ENCODE results near the gene OBSCN. TPM values are rescaled to one million over a fixed set of nuclear protein-coding genes. Genes with fewer than 3 reads are reported as not detected.

The OBSCN gene
- total RNA-seq, 2 experiments from 2014 or later = 12.3 to 14.4 TPM

DNA sequence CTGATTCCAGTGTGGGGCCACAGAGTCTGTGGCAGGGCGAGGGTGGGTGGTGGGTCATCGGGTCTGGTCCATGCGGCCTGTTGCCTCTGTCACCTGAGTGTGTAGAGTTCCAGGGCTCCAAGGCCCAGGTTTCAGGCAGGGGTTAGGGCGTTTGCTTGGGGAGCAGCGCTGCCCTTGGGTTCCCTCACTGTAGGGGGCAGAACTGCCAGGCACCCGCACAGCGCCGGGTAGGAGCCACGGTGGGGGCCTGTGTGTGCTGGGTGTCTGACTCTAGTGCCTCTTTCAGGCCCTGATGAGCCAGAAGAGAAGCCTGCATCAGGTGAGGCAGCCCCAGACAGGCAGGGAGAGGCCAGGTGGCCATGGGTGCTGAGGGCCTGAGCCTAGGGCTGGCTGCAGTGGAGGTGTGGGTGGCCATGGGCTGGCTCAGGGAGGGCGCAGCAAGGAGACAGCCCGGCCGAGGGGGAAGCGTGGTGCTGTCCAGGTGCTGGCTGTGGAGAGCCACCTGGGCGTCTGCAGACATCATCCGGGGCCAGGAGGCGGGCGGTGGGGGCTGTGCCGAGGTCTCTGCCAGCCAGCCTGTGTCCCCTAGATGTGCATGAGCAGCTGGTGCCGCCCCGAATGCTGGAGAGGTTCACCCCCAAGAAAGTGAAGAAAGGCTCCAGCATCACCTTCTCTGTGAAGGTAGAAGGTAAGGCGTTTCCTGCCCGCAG is 126.5 kb downstream of the OBSCN start:
- POLR2A ChIA-PET = no interaction called here
- H3K27me3 Mint-ChIP-seq (ENCODE audit: low read depth) = no peaks in the 10 kb centered on the region
- no peaks in the 10 kb centered on the region for H3K36me3 Mint-ChIP-seq (ENCODE audit: low read depth)
- DNase-seq (no peak), ATAC-seq (peak; percentile 12)
- no peaks in the 10 kb centered on the region for H3K9me3 Mint-ChIP-seq (ENCODE audit: insufficient read depth)
- CTCF ChIA-PET = no interaction called here
- H3K4me3 Mint-ChIP-seq = no peak overlapping the region
- H3K4me1 Mint-ChIP-seq (ENCODE audit: low read depth) = peaks cover under 1% of the 10 kb centered on the region
- no peak overlapping the region for H3K27ac Mint-ChIP-seq

GRCh38 chr1:228334954-228335353 is 127.1 kb downstream of the OBSCN start:
- no peak for ATAC-seq
- peaks cover 6% of the 10 kb centered on the region for H3K4me1 Mint-ChIP-seq (ENCODE audit: low read depth)
- H3K36me3 Mint-ChIP-seq (ENCODE audit: low read depth) = no peaks in the 10 kb centered on the region
- H3K27me3 Mint-ChIP-seq (ENCODE audit: low read depth) = no peaks in the 10 kb centered on the region
- no peak overlapping the region for H3K27ac Mint-ChIP-seq
- POLR2A ChIA-PET = no interaction called here
- no peaks in the 10 kb centered on the region for H3K9me3 Mint-ChIP-seq (ENCODE audit: insufficient read depth)
- no peak overlapping the region for H3K4me3 Mint-ChIP-seq
- no peak for DNase-seq
- CTCF ChIA-PET = no interaction called here

GRCh38 chr1:228335406-228336307 is 127.8 kb downstream of the OBSCN start:
- ChIA-PET POLR2A (no interaction called here), CTCF (no interaction called here)
- no peaks in the 10 kb centered on the region for H3K9me3 Mint-ChIP-seq (ENCODE audit: insufficient read depth)
- DNase-seq (no peak), ATAC-seq (no peak)
- no peaks in the 10 kb centered on the region for H3K27me3 Mint-ChIP-seq (ENCODE audit: low read depth)
- H3K36me3 Mint-ChIP-seq (ENCODE audit: low read depth) = no peaks in the 10 kb centered on the region
- peaks cover 11% of the 10 kb centered on the region for H3K4me1 Mint-ChIP-seq (ENCODE audit: low read depth)
- H3K27ac Mint-ChIP-seq = no peak overlapping the region
- H3K4me3 Mint-ChIP-seq = no peak overlapping the region

DNA sequence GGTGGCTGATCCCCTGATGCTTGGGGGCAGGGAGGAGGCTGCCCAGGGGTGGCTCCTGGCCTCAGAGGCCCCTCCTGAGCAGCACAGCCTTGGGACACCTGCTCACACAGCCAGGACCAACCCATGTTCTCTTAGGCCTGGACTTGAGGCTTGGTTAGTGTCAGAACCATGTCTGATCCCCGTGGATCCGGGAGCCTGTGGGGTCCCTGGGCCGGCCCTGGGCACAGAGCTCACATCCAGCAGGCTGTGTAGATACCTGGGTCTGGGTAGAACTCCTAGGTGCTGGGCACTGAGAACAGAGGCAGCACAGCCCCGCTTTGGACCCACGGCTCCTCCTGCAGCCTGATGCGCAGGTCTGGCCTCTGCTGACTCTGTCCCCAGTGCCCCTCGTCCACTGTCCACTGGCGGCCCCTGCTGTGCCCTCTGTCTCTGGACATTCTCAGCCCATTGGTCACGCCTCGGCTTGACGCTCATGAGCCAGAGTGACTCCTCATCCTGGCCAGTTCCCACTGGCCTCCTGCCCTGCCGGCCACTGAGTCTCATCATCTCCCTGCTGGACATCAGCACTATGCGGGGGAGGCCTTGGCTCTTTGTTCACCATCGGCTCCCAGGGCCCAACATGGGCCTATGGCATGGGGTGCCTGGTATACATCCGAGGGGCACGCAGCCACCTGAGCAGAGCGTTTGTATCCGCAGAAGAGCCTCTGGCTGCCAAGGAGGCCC is 128.6 kb downstream of the OBSCN start:
- Mint-ChIP-seq H3K27me3 (ENCODE audit: low read depth) (no peaks in the 10 kb centered on the region), H3K4me1 (ENCODE audit: low read depth) (peaks cover 11% of the 10 kb centered on the region), H3K9me3 (ENCODE audit: insufficient read depth) (no peaks in the 10 kb centered on the region), H3K4me3 (no peak overlapping the region), H3K27ac (no peak overlapping the region), H3K36me3 (ENCODE audit: low read depth) (no peaks in the 10 kb centered on the region)
- no peak for ATAC-seq
- CTCF ChIA-PET = no interaction called here
- DNase-seq = no peak
- POLR2A ChIA-PET = no interaction called here

- no peak for DNase-seq
- no peak overlapping the region for H3K27ac Mint-ChIP-seq
- ChIA-PET POLR2A (no interaction called here), CTCF (no interaction called here)
- H3K4me3 Mint-ChIP-seq = no peak overlapping the region
- H3K27me3 Mint-ChIP-seq (ENCODE audit: low read depth) = no peaks in the 10 kb centered on the region
- no peak for ATAC-seq
- H3K36me3 Mint-ChIP-seq (ENCODE audit: low read depth) = no peaks in the 10 kb centered on the region
- H3K4me1 Mint-ChIP-seq (ENCODE audit: low read depth) = peaks cover 11% of the 10 kb centered on the region
- no peaks in the 10 kb centered on the region for H3K9me3 Mint-ChIP-seq (ENCODE audit: insufficient read depth)
These were observed 129.3 kb downstream of the OBSCN start for GRCh38 chr1:228337031-228337564.

DNA sequence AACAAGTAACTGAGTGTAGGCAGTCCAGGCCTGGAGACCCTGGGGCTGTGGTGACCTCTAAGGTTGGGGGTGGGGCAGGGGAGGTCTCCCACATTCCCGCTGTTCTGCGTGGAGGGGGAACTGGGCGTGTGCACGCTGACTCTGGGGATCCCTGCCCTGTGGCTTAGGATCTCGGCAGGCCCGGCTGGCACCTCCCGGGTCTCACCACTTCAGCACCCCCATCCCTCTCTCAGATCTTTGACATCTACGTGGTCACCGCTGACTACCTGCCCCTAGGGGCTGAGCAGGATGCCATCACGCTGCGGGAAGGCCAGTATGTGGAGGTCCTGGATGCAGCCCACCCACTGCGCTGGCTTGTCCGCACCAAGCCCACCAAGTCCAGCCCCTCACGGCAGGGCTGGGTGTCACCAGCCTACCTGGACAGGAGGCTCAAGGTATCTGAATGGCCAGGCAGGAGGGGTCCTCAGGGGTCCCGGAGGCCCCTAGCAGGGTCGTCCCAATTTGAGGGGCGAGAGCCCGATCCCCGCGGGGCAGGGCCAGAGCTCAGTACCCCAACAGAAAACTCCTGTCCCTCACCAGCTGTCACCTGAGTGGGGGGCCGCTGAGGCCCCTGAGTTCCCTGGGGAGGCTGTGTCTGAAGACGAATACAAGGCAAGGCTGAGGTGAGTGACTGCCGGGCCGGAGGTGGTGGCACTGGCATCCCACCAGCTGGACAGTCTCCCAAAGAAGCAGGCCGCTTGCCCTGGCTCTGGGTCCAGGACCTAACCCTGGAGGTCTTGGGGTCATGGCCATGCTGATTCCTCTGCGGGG is 130.1 kb downstream of the OBSCN start:
- H3K4me1 Mint-ChIP-seq (ENCODE audit: low read depth) = peaks cover 11% of the 10 kb centered on the region
- POLR2A ChIA-PET = no interaction called here
- H3K4me3 Mint-ChIP-seq = no peak overlapping the region
- no peak for DNase-seq
- H3K27ac Mint-ChIP-seq = no peak overlapping the region
- H3K27me3 Mint-ChIP-seq (ENCODE audit: low read depth) = no peaks in the 10 kb centered on the region
- H3K9me3 Mint-ChIP-seq (ENCODE audit: insufficient read depth) = no peaks in the 10 kb centered on the region
- ATAC-seq = no peak
- CTCF ChIA-PET = no interaction called here
- H3K36me3 Mint-ChIP-seq (ENCODE audit: low read depth) = no peaks in the 10 kb centered on the region

GRCh38 chr1:228338521-228339051 is 130.7 kb downstream of the OBSCN start:
- no peak for ATAC-seq
- ChIA-PET POLR2A (no interaction called here), CTCF (no interaction called here)
- H3K36me3 Mint-ChIP-seq (ENCODE audit: low read depth) = no peaks in the 10 kb centered on the region
- no peaks in the 10 kb centered on the region for H3K9me3 Mint-ChIP-seq (ENCODE audit: insufficient read depth)
- H3K4me3 Mint-ChIP-seq = no peak overlapping the region
- H3K4me1 Mint-ChIP-seq (ENCODE audit: low read depth) = peaks cover 11% of the 10 kb centered on the region
- no peak overlapping the region for H3K27ac Mint-ChIP-seq
- H3K27me3 Mint-ChIP-seq (ENCODE audit: low read depth) = no peaks in the 10 kb centered on the region
- no peak for DNase-seq

DNA sequence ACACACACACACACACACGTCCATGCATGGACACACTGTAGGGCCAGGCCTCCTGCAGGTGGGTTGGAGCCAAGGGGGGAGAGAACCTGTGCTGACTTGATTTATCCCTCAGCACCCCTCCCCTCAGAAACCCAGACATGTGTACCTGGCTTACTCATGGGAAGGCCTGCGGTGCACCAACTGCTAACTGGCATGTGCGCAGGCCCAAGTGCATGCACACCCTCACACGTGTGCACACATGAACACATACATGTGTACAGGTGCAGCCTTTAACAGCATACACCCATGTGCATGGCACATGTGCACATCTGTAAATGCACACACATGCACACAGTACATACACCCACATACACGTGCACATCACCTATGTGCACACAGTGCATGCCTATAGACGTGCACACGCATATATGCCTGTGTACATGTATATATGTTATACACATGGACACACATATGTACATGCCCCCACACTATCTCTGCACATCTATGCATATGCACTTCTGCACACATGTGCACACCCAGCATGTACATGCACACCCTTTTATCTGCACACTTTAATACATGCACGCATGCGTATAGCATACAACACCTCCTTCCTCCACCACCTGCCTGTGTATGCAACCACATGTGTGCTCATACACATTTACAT is 131.3 kb downstream of the OBSCN start:
- POLR2A ChIA-PET = no interaction called here
- no peaks in the 10 kb centered on the region for H3K27me3 Mint-ChIP-seq (ENCODE audit: low read depth)
- CTCF ChIA-PET = no interaction called here
- DNase-seq (no peak), ATAC-seq (no peak)
- H3K4me3 Mint-ChIP-seq = no peak overlapping the region
- H3K4me1 Mint-ChIP-seq (ENCODE audit: low read depth) = peaks cover 11% of the 10 kb centered on the region
- H3K27ac Mint-ChIP-seq = no peak overlapping the region
- no peaks in the 10 kb centered on the region for H3K9me3 Mint-ChIP-seq (ENCODE audit: insufficient read depth)
- H3K36me3 Mint-ChIP-seq (ENCODE audit: low read depth) = no peaks in the 10 kb centered on the region

- Mint-ChIP-seq H3K4me1 (ENCODE audit: low read depth) (peaks cover 11% of the 10 kb centered on the region), H3K27ac (no peak overlapping the region), H3K27me3 (ENCODE audit: low read depth) (no peaks in the 10 kb centered on the region), H3K36me3 (ENCODE audit: low read depth) (no peaks in the 10 kb centered on the region), H3K4me3 (no peak overlapping the region), H3K9me3 (ENCODE audit: insufficient read depth) (no peaks in the 10 kb centered on the region)
- CTCF ChIA-PET = interaction anchor here (0.7 kb wide), 1 partner anchor 120 kb away, joined by 3 read pairs; no protein-coding TSS in a partner anchor
- no peak for DNase-seq
- POLR2A ChIA-PET = no interaction called here
- no peak for ATAC-seq
These were observed 132.2 kb downstream of the OBSCN start for GRCh38 chr1:228339766-228340685.

- CTCF ChIA-PET = no interaction called here
- POLR2A ChIA-PET = no interaction called here
- Mint-ChIP-seq H3K4me3 (no peak overlapping the region), H3K9me3 (ENCODE audit: insufficient read depth) (no peaks in the 10 kb centered on the region), H3K27me3 (ENCODE audit: low read depth) (no peaks in the 10 kb centered on the region), H3K27ac (no peak overlapping the region), H3K36me3 (ENCODE audit: low read depth) (no peaks in the 10 kb centered on the region), H3K4me1 (ENCODE audit: low read depth) (peaks cover 11% of the 10 kb centered on the region)
- ATAC-seq = peak; percentile 46
- no peak for DNase-seq
These were observed 133.0 kb downstream of the OBSCN start for GRCh38 chr1:228340686-228341449.
